Thyroid gland (tissue), 4 donors: ENCODE measurements around the gene ATP8A1.
"Not testable (repeated sequence)": the region's sequence is repeated elsewhere in the genome, so short reads cannot be mapped to it uniquely, and the experiment has no call there.

Experiments
- CTCF ChIP-seq, 6 experiments: fragments of 200-600 bp in 3 of 6; fragments of 450-650 bp in 3 of 6; sonication (generic) in 3 of 6; IDR thresholded peaks; one replicate each; pipeline ENCODE4 v1.5.1; 2016 to 2019; ENCODE audit warnings: antibody characterized with exemption in 6 of 6, mild to moderate bottlenecking in 2 of 6, inconsistent platforms in 1 of 6, moderate library complexity in 1 of 6
- POLR2A ChIP-seq, 2 donors: fragments of 450-650 bp; IDR thresholded peaks; one replicate each; pipeline ENCODE4 v1.6.1; 2017; ENCODE audit warnings: antibody characterized with exemption in 2 of 2, mild to moderate bottlenecking in 2 of 2, moderate library complexity in 1 of 2

GRCh38 chr4:42701780-42702179, 44.9 kb upstream of the ATP8A1 start:
- TF ChIP-seq CTCF, POLR2A (IDR thresholded peaks at IDR 0.05): not testable (repeated sequence)
